NCI-H1092 treated with DMSO at 0.1 percent for 48 hours (cell line): ENCODE data around the gene DPP10.

Experiments
- DNase-seq: peaks from one replicate; lab custom pipeline; 2025; lab: John Stamatoyannopoulos, UW

DPP10 gene

DNA sequence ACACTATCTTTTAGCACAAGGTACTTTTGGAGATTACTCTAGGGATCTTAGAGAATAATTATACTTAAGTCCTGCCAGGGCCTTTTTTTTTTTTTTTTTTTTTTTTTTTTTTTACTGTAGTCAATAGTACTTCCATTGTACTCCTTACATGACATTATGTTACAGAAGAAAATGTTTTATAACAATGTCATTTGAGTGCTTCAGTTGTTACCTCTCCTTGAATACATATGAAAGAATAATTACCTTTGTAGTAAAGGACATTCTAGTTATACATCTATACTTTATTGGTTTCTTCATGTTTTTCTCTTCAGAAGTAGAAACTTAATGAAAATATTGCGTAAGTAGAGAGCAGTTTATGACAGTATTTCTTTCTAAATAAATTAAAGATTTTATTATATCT, 834.9 kb downstream of the DPP10 start:
- DNase-seq = no peak

DNA sequence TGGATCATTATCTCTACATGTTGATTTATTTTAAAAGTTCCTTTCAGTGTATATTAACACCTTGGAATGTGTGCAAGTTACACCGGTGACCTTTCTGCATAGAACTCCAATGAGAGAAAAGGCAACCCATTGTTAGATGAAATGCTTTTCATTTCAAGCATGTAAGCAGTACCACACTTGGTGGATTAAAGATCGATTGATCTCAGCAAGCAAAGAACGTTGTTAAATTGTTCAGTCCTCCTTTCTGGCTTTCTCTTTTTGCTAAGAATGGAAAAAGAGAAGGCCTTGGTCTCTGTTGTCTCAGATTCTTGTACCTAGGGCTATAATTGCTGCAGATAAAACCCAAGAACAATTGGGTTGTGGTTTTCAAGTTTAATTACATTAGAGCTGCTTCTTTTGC, 843.0 kb downstream of the DPP10 start:
- DNase-seq = no peak

DNA sequence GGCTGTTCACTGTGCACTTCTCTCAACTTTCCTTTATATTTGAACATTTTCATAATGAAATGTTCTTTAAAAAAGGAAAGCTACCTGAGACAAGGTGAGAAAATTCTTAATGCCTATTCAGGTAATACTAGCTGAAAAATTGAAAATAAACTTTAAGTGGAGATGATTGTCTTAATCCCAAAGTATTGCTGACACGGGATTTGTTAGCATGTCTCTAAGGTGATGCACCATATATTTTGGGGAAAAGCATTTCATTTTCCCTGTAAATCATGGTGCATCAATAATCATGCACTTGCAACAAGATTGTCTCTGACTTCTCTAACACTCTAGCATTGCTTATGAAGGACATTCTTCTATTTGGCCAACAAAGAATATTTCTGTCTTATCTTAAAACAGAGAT, 848.0 kb downstream of the DPP10 start:
- DNase-seq = no peak

DNA sequence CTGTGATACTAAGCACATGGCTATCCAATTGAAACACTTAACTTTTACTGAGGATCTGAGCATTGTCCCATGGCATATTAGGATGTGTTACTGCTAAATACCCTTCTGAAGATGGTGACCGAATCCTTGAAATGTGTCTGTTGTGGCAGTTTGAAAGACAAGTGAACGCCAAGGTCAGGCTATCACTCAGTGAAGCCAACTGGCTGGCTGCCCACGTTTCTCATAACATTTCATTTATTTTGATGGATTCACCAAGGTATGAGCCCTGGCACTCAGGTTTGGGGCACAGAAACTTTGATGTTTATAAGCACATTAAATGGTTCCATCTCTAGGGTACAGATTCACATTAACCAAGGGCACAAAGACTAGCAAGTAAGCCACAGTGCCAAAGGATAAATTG, 850.3 kb downstream of the DPP10 start:
- DNase-seq = no peak

DNA sequence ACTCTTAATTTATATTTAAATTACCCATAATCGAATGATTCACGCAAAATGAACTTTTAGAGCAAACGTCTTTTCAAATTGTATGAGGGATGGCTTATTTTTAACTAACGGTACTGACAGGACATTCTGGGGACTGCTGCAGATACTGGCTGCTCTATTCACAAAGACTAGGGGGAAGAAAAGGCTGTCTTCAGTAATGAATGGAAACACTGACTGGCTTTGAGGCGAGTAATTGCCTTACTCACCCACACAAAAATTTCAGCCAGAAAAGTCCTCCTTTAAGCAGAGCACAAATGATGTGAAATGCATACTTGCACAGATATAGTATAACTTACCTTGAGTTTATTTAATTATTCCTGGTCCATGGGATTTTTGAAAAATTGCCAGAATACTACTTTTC, 852.6 kb downstream of the DPP10 start:
- no peak for DNase-seq

DNA sequence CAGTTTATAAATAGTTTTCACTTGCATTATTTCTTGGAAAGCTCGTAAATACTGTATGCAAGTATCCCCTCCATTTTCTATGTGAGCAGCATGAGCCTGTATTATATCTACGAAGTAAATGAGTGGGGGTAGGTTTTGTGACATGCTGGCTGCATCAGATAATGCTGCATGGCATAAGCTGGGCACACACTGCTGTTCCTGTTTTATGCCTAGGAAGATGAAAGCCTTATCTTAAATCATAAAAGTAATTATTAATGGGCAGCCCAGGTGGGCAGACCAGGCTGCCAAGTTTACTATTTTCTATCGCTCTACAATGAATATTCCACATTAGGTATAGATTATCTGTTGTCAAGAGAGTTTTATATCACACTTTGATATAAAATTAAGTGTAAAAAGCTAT, 854.6 kb downstream of the DPP10 start:
- DNase-seq = no peak

DNA sequence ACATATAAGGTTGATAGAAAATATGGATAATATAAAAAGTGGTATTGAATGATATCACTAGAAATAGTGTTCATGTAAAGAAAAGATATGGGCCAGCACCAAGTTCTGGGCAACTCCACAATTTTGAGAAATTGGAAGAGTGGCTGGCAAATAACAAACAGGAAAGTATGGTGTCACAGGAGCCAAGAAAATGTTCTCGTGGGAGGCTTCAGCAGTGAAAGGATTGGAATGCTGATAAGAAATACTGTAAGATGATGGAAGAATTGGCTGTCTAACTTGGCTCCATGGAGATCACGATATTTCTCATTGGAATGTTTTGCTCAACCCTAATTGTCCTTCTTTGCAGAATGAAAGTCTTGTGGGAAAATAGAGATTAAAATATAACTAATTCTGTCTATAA, 856.8 kb downstream of the DPP10 start:
- DNase-seq = no peak

DNA sequence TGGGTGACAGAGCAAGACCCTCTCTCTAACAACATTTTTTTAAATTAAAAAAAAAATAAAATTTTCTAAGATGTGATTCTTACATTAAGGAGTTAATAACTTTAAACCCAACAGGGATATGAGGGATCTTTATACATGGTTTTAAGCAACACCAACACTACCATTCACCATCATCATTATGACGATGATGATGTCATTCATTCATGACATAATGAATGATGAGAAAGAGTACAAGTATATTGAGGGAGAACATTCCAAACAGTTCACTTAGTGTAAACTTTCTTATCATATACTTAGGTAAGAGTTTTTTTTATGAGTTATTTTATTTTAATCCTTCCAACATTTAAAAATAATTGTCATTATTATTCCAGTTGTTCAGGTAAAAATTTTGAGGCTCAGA, 863.3 kb downstream of the DPP10 start:
- DNase-seq = no peak

DNA sequence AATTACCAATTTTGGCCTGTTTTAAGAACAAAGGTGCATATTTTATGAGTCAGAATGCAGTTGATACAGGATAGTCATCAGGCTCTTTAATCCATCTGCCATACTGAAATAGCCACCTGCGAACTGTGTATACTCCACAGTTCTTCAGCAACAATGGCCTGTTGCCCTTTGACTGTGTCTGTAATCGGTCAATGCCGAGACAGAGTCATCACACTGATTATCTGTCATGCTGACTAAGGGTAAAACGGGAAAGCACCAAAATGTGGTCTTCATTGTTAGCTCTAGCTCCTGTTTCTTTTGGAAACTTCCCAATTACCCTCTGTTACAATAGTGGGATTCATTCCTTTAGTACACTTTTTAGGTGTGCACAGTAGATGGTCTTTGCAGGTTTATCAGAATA, 871.7 kb downstream of the DPP10 start:
- no peak for DNase-seq

DNA sequence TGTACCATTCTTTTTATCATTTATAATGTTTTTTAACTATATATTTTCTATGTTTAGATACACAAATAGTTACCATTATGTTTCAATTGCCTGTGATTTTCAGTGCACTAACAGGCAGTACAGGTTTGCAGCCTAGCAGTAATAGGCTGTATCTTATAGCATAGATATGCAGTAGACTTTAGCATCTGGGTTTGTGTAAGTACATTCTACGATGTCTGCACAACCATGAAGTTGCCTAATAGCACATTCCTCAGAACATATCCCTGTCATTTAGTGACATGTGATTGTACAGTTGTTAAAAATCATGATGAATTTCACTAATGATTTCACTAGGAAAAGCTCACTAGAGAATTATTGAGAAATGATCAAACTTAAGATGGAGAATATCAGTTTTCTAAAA, 884.6 kb downstream of the DPP10 start:
- no peak for DNase-seq

DNA sequence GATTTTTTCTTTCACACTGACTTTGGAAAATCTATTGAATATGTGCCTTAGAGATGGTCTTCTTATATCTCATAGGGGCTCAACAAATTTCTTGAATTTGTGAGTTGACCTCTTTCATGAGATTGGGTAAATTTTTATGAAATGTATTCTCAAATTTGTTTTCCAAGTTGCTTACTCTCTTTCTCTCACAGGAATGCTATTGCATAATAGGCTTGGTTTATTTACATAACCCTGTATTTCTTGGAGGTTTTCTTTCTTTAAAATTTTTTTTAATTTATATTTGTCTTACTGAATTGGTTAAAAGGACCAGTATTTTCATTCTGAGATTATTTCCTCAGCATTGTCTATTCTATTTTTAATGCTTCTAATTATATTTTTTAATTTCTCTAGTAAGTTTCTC, 917.1 kb downstream of the DPP10 start:
- DNase-seq = no peak

DNA sequence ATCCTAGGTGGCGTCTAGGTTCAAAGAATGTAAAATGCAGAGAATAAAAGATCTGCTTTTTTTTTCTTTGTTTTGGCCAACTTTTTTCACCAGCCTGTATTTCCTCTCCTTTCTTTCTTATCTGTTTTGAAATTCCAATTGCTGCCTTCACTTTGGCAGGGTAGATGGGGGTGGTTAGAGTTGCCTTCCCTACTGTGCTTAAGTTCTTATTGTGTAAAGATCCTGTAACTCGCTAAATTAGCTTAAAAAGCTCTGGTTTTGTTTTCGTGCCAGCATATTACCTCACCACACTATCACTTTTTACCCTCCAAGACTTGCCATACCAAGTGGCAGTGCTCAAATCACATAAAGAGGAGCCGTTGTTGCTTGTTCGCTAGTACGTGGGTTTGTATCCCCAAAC, 921.7 kb downstream of the DPP10 start:
- no peak for DNase-seq

DNA sequence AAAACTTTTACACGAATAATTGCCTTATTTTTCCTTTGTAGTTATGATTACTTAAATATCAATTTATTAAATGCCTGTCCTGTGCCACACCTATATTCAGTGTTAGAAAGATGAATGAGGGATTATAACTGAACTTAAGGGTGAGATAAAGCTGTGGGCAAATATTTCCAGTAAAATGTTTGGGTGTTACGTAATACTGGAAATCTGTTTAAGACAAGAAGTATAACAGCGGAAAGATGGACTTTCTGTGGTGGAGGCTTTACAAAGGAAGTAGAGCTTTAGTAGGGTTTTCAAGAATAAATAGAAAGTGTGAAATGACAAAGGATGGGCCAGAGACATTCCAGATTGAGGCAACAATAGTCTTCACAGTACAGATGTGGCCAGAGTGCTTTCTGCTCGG, 927.0 kb downstream of the DPP10 start:
- no peak for DNase-seq

DNA sequence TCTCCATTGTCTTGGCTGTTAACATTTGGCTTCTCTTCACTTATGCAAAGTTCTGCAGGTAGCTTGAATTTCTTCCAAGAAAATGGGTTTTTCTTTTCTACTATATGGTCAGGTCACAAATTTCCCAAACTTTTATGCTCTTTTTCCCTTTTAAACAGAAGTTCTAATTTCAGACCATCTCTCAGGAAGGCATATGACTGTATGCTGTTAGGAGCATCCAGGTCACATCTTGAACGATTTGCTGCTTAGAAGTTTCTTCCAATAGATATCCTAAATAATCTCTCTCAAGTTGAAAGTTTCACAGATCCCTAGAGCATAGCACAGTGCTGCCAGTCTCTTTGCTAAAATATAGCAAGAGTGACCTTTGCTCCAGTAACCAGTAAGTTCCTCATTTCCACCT, 932.5 kb downstream of the DPP10 start:
- DNase-seq = no peak

DNA sequence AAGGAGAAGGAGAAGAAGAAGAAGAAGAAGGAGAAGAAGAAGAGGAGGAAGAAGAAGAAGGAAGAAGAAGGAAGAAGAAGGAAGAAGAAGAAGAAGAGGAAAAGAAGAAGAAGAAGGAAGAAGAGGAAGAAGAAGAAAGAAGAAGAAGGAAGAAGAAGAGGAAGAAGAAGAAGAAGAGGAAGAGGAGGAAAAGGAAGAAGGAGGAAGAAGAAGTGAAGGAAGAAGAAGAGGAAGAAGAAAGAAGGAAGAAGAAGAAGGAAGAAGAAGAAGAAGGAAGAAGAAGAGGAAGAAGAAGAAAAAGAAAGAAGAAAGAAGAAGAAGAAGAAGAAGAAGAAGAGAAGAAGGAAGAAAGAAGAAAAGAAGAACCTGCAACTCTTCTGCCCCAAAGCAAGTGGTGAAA, 942.0 kb downstream of the DPP10 start:
- DNase-seq = no peak

DNA sequence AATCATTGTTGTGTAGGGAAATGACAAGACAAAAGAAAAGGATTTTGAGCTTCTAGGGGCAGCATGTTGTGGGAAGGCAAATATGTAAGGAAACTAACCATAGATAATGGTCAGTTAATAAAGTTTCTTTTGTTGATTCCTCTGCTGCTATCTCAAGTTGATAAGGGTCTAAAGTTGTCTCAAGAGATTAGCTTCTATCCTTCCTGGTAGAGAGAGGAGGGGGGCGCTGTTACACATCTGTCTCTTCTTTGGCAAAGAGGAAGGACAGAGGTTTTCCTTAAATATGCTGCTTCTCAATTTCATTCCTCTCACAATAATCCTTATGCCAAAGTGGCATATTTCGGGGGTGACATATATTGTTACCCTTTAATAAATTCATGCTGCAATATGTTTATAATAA, 944.0 kb downstream of the DPP10 start:
- no peak for DNase-seq

DNA sequence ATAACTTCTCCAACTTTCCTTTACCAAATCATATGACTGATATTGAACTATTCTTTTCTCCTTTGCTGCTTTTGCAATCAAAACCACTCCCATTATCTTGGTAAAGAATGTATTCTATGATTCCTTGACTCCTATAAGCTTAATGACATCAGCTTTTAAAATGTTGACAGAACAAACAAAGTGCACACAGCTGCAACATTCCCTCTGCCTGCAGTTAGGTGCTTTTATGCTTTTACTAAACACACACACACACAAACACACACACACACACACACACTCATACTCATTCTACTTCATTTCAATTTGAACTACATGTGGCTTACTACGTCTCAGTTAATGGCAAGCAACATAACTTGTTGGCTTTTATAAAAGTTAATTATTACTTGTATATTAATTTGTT, 946.6 kb downstream of the DPP10 start:
- no peak for DNase-seq

DNA sequence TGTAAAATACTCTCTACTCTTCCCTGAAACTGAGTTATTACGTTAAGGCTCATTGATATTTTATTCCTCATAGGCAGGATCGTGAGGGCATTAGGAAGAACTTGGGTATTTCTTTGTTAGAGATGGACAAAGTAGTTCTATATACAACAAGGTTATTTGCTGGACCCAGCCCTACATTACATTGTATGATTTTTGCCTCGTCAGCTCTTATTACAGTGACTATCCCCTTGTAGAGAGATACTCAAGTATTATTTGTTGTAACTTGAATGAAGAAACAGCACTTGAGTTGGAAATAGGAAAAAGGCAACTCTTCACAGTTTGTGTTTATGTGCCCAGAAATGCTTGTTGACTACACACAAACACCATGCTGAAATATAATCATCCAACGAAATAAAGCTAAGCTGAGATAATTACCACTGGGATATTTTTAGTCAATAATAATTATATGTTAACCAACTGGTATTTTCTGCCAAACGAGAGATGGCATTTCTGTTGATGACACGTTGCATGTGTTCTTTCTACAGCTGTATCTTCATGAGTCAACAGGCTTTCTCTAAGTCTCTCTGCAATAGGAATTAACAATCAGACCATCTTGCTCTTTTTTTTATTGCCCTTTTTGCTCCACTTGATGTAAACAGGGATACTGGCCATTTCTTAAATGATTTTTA, 947.6 kb downstream of the DPP10 start:
- DNase-seq = no peak

DNA sequence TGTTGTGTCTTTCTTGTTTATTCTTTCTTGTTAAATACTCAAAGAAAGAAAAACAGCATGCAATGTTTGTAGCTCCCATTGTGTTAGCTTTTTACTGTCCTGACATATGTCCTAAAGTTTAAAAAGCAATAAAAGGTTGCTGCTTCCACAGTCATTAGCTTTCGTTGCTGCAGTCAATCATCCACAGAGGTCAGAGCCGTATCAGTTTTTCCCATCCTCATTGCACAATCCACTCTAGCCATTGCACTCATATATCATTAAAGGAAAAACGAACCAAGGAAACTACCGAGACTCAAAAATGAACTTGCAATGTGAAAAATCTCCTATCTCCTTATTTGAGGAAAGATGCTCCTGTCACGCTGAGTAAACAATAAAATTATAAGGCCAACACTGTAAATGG, 954.1 kb downstream of the DPP10 start:
- DNase-seq = no peak

DNA sequence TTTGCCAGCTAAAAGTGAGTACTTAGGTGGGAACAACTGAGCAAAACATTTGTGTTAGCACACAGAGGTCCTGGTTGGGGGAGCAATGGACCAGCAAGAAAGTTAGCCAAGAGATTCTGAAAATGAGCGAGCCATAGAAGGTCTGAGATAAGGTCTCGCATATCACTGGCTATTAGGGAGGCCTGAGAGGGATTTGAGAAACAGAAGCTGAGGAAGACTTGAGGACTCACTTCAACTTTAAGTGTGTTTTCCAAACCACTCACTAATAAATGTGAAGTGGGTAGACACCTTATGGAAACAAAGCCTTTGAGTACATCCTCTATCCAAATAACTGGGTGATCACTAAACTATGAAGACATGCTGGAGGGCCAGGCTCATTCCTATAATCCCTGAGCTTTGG, 958.5 kb downstream of the DPP10 start:
- no peak for DNase-seq

DNA sequence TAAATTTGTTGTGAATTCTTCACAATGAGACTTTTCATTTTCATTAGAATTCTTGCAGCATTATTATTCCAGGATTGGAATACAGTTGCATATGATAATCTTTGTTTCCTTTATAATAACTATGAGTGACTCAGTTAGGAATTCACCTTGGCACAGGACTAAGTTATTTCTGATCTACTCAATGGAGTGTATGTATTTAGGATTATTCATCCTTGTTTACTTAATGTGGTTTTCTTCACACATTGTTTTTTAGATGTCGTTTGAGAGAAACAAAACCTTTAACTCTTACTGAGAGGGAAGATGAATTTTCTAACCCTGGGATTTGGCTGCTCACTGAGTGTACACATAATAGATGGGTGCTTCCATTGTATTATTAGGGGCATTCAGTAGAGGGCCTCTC, 970.1 kb downstream of the DPP10 start:
- DNase-seq = no peak

DNA sequence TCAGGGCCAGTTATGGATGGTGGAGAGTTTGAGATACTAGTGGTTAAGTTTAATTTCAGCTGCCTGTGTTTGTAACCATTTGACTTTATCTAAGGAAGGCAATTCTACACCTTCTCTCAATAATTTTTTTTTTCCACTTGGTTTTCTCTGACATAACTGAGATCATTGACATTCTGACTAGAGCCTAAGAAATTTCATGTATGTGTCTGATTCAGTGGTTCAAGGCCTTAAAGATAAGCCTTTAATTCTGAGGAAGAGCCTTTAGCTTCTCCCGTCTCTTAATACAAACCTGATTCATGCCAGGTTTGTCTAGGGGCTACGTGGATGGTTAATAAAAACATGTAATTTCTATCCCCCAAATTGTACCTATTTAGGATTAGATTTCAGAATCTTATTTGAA, 971.4 kb downstream of the DPP10 start:
- DNase-seq = no peak

DNA sequence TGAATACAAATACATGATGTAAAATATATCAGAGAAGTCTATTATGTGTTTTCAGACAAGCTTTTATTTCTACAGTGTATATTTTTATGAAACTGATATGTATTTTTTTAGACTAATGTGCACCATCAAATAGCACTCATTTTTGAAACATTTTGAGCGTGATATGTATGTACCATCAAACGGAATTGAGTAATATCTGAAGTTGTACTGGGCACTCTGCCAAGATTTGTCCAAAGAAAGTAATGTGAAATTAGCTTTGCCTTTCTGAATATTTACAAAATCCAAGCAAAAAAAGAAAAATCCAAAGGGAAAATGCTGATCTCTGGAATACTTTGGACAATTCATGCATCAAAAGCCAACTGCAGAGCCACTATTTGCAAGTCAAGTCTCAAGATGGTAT, 972.0 kb downstream of the DPP10 start:
- DNase-seq = no peak

DNA sequence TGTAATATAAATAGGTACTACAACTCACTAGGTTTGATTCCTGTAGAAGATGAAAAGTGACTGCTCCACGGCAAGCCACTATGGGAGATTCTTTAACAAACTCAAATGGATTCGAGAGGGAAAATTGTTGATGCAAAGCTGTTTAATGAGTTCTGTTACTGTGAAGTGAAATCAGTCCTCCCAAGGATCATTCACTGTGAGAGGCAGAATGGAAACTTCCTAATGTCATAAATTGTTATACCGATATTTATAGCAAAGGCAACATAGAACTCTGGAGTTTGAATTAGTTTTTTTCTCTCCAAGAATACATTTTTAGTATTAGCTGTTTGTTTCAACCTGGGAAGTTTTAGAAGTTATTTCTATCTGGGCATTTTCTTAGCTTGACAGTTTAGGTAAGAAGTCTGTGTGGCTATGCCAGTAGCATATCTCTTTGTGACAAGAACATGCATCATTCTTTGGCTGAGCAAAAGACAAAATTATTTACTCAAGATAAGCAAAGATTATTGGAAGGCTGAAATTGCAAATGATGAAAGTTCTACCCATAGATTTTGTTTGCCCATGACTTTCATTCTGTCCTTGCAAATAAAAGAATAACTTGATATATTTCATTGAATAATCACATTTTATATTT, 979.7 kb downstream of the DPP10 start:
- DNase-seq = no peak
